ENCODE results near the gene FURIN.

DNA sequence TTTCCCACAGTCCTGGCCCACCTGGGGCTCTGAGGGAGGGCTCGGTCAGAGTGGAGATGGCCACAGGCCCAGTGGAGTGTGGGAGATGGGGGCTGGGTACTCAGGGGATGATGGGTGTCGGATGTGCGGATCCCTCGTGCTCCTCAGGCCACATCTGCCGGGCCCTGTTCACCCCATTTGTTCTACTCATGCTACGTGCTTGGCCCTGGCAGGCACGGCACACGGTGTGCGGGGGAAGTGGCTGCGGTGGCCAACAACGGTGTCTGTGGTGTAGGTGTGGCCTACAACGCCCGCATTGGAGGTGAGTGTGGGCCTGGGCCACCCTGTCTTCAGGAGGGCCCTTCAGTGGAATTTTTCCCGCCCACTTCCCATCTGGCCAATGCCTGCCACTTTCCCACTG is 8.9 kb downstream of the FURIN start:
- TF ChIP-seq FOXM1 (IDR thresholded peaks at IDR 0.05; ENCODE audit: borderline replicate concordance) (no peak), PKNOX1 (IDR thresholded peaks at IDR 0.05) (no peak), BHLHE40 (IDR thresholded peaks at IDR 0.05; ENCODE audit: borderline replicate concordance) (no peak), SUZ12 (IDR thresholded peaks at IDR 0.05) (no peak), TARDBP (IDR thresholded peaks at IDR 0.05) (no peak)
